GM21367 (cell line): Measurements from ENCODE around the gene GREB1L.
"Not testable (repeated sequence)": the region's sequence is repeated elsewhere in the genome, so short reads cannot be mapped to it uniquely, and the experiment has no call there.

Experiments used
- ATAC-seq: cut with Tn5 transposase; IDR thresholded peaks from one replicate; pipeline ENCODE4 v1.9.1; 2021; ENCODE audit not compliant: unreplicated experiment

Gene GREB1L

GRCh38 chr18:21262979-21263378, 20.9 kb downstream of the GREB1L start:
- no peak for ATAC-seq

- ATAC-seq, result no peak
These were observed 22.6 kb downstream of the GREB1L start for GRCh38 chr18:21264651-21265050.

DNA sequence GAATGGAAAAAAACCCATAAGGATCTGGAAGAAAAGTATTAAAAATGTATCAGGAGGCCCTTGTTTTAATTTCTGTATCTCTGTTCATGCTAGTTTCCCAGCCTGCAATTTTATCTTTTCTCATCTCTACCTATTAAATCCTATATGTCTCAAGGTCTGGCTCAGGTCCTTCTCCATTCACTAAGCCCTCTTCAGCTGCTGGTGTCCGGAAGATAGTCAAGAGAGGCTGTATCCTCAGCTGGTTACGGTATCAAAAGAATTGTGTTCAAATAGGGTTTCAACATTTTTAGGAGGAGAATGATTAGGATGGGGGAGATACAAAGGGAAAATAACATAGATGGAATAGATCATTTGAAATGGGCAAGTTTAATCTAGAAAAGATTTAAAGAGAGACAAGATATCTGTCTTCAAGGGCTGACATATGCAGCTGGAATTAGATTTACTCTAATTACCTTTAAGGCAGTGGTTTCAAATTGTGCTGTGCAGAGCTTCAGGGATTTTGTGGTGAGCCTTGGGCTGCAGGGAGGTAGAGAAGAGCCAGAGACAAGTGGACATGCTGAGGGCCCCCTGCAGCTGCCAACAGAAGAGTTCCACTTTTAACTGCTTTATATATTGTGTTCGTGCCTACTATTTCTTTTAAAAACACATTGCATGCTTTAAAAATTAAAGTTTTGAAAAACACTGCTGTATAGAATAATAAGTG, 24.1 kb downstream of the GREB1L start:
- no peak for ATAC-seq

GRCh38 chr18:21267400-21267799, 25.4 kb downstream of the GREB1L start:
- no peak for ATAC-seq

GRCh38 chr18:21269349-21269748, 27.3 kb downstream of the GREB1L start:
- ATAC-seq, result no peak

- ATAC-seq, result no peak
These were observed 28.4 kb downstream of the GREB1L start for GRCh38 chr18:21270453-21270852.

GRCh38 chr18:21272016-21272579, 30.1 kb downstream of the GREB1L start:
- ATAC-seq, result no peak

DNA sequence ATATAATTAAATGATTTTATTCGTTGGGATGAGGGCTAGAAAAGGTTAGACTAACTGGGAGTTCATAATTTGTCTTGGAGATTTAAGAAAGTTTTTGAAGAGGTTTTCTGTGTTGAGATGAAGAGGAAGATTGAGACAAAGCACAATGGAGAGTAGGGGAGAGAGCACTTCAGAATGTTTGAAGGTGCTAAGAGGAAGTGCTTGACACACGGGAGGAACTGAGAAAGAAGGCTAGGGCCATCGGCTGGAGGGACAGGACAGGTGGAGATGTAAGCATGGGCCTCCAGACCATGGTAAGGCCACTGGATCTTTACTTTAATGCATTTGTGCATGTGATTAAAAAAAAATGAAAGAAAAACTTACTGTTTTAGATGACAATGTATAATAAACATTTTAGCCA, 31.5 kb downstream of the GREB1L start:
- ATAC-seq, result no peak

DNA sequence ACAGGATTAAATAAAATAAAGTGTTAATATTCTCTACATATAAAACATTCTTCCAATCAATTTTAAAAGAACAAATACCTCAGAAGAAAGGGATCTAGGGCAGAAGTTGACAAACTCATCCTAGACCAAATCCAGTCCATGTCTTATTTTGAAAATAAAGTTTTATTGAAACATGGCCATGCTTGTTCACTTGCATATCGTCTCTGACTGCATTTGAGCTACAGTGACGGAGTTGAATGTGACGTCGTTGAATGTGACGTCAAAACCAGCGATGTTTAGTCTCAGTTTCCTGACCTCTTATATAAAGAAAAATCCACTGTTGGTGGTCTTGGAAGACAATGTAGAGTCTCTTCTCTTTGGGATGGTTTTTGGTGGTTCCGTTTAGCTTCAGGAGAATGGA, 33.6 kb downstream of the GREB1L start:
- ATAC-seq, result no peak

DNA sequence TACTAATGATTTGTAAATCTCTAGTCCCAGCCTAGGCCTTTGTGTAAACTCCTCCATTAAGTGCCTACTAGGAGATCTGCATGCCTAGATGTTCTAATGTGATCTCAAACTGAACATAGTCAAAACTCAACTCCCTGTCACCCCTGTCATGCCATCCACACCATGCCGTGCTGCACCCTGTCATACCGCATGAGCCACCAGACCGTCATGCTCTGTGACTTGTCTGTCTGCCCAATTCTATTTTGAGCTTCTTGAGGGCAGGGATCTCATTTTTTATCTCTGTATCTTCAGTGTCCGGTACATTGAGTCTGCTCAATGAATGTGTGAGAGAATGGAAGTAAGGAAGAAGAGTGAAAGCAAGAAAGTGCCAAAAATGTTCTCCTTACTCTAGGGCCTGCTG, 35.5 kb downstream of the GREB1L start:
- no peak for ATAC-seq

DNA sequence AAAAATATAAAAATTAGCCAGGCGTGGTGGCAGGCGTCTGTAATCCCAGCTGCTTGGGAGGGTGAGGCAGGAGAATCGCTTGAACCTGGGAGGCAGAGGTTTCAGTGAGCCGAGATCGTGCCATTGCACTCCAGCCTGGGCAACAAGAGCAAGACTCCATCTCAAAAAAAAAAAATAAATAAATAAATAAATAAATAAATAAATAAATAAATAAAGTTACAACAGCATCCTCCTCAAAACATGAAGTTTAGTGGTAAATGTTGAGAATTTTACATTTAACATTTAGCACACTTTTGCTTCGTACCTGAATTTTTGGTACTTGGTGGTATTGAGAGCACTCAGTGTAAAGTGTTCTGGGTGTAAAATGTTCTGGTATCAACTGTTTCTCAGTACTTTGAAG, 36.2 kb downstream of the GREB1L start:
- not testable (repeated sequence) for ATAC-seq

DNA sequence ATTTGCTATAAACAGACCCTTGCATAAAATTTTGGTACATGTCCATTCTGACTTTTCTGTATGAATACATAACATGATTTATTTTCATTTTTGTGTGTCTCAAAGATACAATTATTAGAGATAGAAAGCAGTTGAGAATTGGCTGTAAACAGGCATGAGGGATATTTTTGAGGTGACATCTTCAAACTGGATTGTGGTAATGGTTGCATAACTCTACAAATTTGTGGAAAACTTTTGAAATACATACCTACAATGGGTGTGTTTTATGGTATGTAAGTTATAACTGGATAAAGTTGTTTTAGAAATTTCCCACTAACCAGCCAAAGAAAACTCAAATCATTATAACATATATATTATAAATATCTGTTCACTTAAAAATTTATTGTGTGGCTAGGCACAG, 39.6 kb downstream of the GREB1L start:
- ATAC-seq, result no peak

- ATAC-seq, result no peak
These were observed 42.5 kb downstream of the GREB1L start for GRCh38 chr18:21284540-21284939.

DNA sequence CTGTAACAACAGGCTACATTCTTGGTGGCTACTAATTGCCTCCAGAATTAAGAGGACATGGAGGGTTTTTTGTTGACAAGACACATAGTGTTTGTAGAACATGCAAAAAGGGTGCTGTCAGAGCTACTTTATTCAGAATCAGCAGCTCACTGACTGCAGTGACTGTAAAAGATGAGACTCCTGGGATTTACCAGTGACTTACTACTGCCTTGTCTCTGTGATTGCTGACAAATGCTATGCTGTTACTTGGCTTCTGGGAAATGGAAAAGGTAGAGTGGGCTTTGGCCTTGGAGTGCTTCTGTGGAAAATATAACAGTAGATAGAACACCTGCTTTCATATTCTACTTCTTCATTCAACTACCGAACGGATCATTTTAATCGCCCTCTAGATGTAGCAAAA, 47.8 kb downstream of the GREB1L start:
- ATAC-seq, result no peak

- ATAC-seq, result no peak
These were observed 49.1 kb downstream of the GREB1L start for GRCh38 chr18:21291106-21291505.

DNA sequence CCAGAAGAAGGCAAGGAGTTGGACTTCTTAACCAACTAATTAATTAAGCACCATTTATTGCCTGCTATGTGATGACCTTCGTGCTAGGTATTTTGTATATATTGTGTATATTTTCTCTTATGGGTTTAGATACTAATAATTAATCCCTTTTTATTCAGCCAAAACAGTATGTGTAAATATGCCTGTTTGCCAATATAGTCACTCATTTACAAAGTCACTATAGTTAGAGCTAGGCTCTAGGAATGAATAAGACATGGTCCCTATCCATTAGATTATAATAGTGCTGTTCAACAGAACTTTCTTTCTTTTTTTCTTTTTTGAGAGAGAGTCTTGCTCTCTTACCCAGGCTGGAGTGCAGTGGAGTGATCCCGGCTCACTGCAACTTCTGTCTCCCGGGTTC, 51.4 kb downstream of the GREB1L start:
- no peak for ATAC-seq

DNA sequence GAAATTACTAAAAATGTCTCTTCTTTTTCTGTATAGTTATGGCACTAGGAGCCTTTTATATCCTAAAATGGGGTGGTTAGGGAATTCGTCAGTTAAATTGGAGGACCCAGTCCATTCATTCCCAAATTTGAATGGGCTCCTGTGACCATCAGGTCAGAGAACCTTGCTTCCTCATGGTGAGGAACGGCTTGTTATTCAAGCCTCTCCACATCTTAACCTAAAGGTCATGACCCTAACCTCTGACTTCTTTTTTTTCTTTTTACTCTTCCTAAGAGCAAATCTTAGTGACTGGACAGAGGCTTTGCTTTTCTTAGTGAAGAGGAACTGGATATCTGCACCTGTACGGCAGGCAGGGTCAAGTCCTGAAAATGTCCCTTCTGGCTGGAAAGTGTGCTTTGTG, 53.1 kb downstream of the GREB1L start:
- no peak for ATAC-seq

GRCh38 chr18:21296045-21296444, 54.0 kb downstream of the GREB1L start:
- no peak for ATAC-seq

DNA sequence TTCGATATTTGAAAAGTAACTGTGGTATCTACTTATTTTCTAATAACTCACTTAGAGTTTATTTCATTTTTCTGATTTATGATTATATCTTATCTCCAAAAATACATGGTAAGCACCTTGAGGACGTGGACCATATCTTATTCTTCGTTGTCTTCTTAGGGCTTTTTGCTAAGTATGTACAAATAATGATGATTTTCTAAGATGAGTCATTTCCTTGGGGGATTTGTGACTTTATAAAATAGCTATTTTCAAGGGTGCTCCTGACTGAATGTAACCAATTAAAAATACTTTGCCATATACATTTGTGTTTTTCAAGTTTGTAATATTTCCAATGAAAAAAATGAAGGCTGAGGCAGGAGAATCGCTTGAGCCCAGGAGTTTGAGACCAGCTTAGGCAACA, 56.3 kb downstream of the GREB1L start:
- no peak for ATAC-seq

DNA sequence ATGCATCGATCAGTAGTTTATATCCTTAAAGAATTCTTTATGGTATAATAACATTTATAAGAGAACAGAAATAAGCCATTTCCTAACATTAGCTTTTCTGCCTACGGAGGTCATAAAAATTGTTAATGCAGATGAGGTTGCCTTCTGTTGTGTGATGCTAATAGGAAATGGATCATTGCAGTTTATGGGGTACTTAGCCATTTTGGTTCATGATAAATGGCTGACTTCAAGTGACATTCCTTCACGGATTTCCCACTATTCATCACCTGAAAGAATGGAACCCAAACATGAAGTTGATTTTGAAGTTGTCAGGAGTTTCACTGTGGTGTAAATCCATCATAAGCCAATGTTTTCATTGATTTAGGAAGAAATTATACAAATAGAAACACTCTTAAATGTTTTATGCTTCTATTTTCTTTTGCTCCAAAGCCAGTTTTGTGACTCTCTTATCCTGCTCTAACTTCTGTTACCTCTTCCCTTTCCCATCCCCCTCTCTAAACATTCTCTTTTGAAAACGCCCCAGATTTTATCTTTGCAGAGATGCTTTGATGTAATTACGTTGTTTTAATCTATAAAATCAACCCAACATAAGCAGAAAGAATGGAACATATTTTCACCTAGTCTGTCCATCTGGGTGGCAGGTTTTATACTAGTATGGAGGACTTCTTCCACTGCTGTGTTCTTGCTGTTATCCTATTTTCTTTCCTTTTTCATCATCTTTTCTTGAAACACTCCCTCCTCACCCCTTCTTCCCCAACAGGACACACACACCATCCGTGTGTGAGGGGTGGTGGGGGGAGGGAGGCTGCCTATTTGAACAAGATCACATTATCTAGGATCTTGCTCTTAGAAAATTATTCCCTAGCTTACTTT, 58.2 kb downstream of the GREB1L start:
- ATAC-seq, result no peak

DNA sequence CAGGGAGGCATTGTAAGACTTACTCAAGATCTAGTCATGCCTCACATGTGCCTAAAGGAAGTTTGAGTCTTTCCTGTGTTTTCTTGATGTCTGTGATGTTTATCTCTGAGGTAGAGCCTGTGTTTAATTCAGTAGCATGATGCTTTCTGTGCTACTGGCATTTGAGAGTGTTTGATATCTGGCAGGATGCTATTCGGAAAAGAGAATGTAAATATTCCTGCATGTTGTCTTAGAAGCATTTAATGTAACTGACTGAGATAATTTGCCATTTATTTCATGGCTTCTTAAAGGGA, 58.8 kb downstream of the GREB1L start:
- ATAC-seq, result no peak

DNA sequence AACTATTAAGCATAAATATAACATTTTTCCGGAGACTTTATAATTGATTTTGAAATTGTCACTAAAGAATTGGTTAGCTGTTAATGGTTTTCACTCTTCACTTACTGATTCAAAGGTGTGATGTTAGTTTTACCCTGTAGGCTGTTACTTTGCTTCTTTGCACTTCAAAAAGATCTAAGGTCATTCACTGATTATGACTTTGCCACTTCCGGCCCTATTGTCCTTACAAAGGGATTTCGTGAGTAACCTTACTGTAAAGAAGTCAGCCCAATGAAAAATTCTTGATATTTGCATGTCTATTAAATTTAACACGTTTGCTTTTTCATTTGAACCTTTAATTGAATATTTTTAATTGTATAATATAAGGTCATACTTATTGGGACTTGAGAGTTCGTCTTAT, 61.4 kb downstream of the GREB1L start:
- no peak for ATAC-seq
